Neural cell (in vitro differentiated cells): ENCODE data around the gene LPAR1. TPM values are rescaled to one million over a fixed set of nuclear protein-coding genes. Genes with fewer than 3 reads are reported as not detected.

ENCODE experiments used
- H2AFZ ChIP-seq: fragments of 200-600, 300-800 bp; sonication (generic), shearing (Covaris generic); 2 replicates; pipeline ENCODE4 v1.6.0; 2014; ENCODE audit warnings: low read depth, mild to moderate bottlenecking, antibody characterized with exemption, low read length, moderate library complexity
- H3F3A ChIP-seq: fragments of 200-600 bp; shearing (Covaris generic); 2 replicates; pipeline ENCODE4 v1.6.1; 2016; ENCODE audit warnings: mild to moderate bottlenecking, moderate library complexity, mixed read lengths, antibody characterized with exemption, low read length; ENCODE audit not compliant: insufficient read depth, poor library complexity, severe bottlenecking
- H3K27ac ChIP-seq: fragments of 200-600, 300-800 bp; sonication (generic), shearing (Covaris generic); 2 replicates; pipeline ENCODE4 v1.5.1; 2014; ENCODE audit warnings: mild to moderate bottlenecking, low read length, moderate library complexity
- H3K27me3 ChIP-seq: fragments of 300-800, 200-600 bp; sonication (generic), shearing (Covaris generic); 2 replicates; pipeline ENCODE4 v1.6.0; 2014; ENCODE audit warnings: mild to moderate bottlenecking, low read depth, low read length, moderate library complexity; ENCODE audit not compliant: insufficient read depth
- H3K36me3 ChIP-seq: fragments of 300-800, 200-600 bp; sonication (generic), shearing (Covaris generic); 2 replicates; pipeline ENCODE4 v1.5.1; 2014; ENCODE audit warnings: mild to moderate bottlenecking, antibody characterized with exemption, low read length, moderate library complexity; ENCODE audit not compliant: insufficient read depth
- H3K4me2 ChIP-seq: fragments of 300-800, 200-600 bp; sonication (generic), shearing (Covaris generic); 2 replicates; pipeline ENCODE4 v1.6.0; 2014; ENCODE audit warnings: mild to moderate bottlenecking, low read length
- H3K4me3 ChIP-seq: fragments of 300-800, 200-600 bp; sonication (generic), shearing (Covaris generic); 2 replicates; pipeline ENCODE4 v1.5.1; 2014; ENCODE audit warnings: mild to moderate bottlenecking, low read length, moderate library complexity
- H3K79me2 ChIP-seq: fragments of 200-600 bp; shearing (Covaris generic); replicated peaks from 2 replicates; pipeline ENCODE4 v1.6.0; 2014; ENCODE audit warnings: mild to moderate bottlenecking, low read length, moderate library complexity; ENCODE audit not compliant: insufficient read depth
- H3K9ac ChIP-seq: fragments of 300-800, 200-600 bp; sonication (generic), shearing (Covaris generic); 2 replicates; pipeline ENCODE4 v1.6.1; 2016; ENCODE audit warnings: mild to moderate bottlenecking, low read length, mixed read lengths
- H3K9me2 ChIP-seq: fragments of 200-600 bp; shearing (Covaris generic); 2 replicates; pipeline ENCODE4 v1.6.1; 2016; ENCODE audit warnings: mild to moderate bottlenecking, low read length, mixed read lengths; ENCODE audit not compliant: insufficient read depth
- H3K9me3 ChIP-seq: fragments of 200-600, 300-800 bp; sonication (generic), shearing (Covaris generic); 2 replicates; pipeline ENCODE4 v1.6.1; 2016; ENCODE audit warnings: mild to moderate bottlenecking, mixed run types, low read length, moderate library complexity, mixed read lengths
- H4K20me1 ChIP-seq: fragments of 200-600 bp; shearing (Covaris generic); 2 replicates; pipeline ENCODE4 v1.6.1; 2016; ENCODE audit warnings: mild to moderate bottlenecking, mixed run types; ENCODE audit not compliant: insufficient read depth
- CTCF ChIP-seq: fragments of 450-650 bp; IDR thresholded peaks from 2 replicates; pipeline ENCODE4 v1.5.1; 2014; ENCODE audit warnings: antibody characterized with exemption, mild to moderate bottlenecking, moderate library complexity; ENCODE audit not compliant: poor library complexity, severe bottlenecking
- EP300 ChIP-seq: fragments of 450-650 bp; conservative IDR thresholded peaks from 2 replicates; pipeline ENCODE4 v1.6.1; 2014; ENCODE audit warnings: antibody characterized with exemption, mild to moderate bottlenecking, moderate library complexity; ENCODE audit not compliant: poor library complexity, severe bottlenecking
- EZH2 ChIP-seq: fragments of 200-600, 300-800 bp; shearing (Covaris generic), sonication (generic); IDR thresholded peaks from 2 replicates; pipeline ENCODE4 v1.6.1; 2014; ENCODE audit warnings: antibody characterized with exemption, low read length, borderline replicate concordance, mild to moderate bottlenecking; ENCODE audit not compliant: insufficient read depth, poor library complexity, severe bottlenecking
- MXI1 ChIP-seq: fragments of 450-650 bp; conservative IDR thresholded peaks from 2 replicates; pipeline ENCODE4 v1.6.1; 2014; ENCODE audit warnings: antibody characterized with exemption, mild to moderate bottlenecking; ENCODE audit not compliant: poor library complexity, severe bottlenecking
- POLR2AphosphoS5 ChIP-seq: IDR thresholded peaks from 2 replicates; pipeline ENCODE4 v1.6.1; 2012
- RAD21 ChIP-seq: fragments of 450-650 bp; conservative IDR thresholded peaks from 2 replicates; pipeline ENCODE4 v1.6.1; 2014; ENCODE audit warnings: antibody characterized with exemption, mild to moderate bottlenecking, moderate library complexity
- REST ChIP-seq: IDR thresholded peaks from 2 replicates; pipeline ENCODE4 v1.6.1; 2012; ENCODE audit warnings: borderline replicate concordance
- SMC3 ChIP-seq: fragments of 450-650 bp; conservative IDR thresholded peaks from 2 replicates; pipeline ENCODE4 v1.6.1; 2014; ENCODE audit warnings: antibody characterized with exemption, mild to moderate bottlenecking, moderate library complexity; ENCODE audit not compliant: poor library complexity
- TAF1 ChIP-seq: IDR thresholded peaks from 2 replicates; pipeline ENCODE4 v1.6.1; 2012; ENCODE audit warnings: low read depth
- polyA plus RNA-seq: library from polyadenylated mRNA; depleted of rRNA; stranded (reverse); fragments of >200 nt; gene quantifications from 2 replicates; pipeline ENCODE4 v1.2.3, GENCODE V29; 2014

LPAR1 gene
- polyA plus RNA-seq, 1 donor from 2014 or later = 0.54 TPM

GRCh38 chr9:111052791-111053190, 14.5 kb upstream of the LPAR1 start:
- Histone ChIP-seq H3F3A (no peaks in the 10 kb centered on the region), H3K79me2 (no peaks in the 10 kb centered on the region), H3K36me3 (no peaks in the 10 kb centered on the region), H3K9ac (no peak overlapping the region), H4K20me1 (no peaks in the 10 kb centered on the region), H3K4me2 (no peak overlapping the region), H3K9me2 (no peaks in the 10 kb centered on the region), H3K27ac (no peak overlapping the region), H2AFZ (no peak overlapping the region), H3K9me3 (no peaks in the 10 kb centered on the region), H3K27me3 (no peaks in the 10 kb centered on the region), H3K4me3 (no peak overlapping the region)
- TF ChIP-seq MXI1 (no peak), EP300 (no peak), EZH2 (no peak), TAF1 (no peak)

DNA sequence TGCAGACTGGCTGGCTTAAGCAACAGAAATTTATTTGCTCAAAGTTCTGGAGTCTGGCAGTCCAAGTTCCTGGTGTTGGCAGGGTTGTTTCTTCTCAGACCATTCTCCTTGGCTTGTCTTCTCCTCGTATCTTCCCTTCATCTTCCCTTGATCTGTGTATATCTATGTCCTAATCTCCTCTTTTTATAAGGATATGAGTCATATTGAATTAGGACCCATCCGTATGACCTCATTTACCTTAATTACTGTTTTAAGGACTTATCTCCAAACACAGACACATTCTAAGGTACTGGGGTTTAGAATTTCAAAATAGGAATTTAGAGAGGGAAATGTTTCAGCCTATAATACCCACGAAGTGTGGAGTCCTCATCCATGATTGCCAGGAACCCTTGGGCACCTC, 13.1 kb upstream of the LPAR1 start:
- Histone ChIP-seq H3K27ac (no peak overlapping the region), H3K36me3 (no peaks in the 10 kb centered on the region), H3K9me3 (no peaks in the 10 kb centered on the region), H3K4me2 (no peak overlapping the region), H3K9me2 (no peaks in the 10 kb centered on the region), H3K79me2 (no peaks in the 10 kb centered on the region), H3K4me3 (no peak overlapping the region), H2AFZ (no peak overlapping the region), H4K20me1 (no peaks in the 10 kb centered on the region), H3K9ac (no peak overlapping the region), H3K27me3 (no peaks in the 10 kb centered on the region), H3F3A (no peaks in the 10 kb centered on the region)
- TF ChIP-seq EP300 (no peak), POLR2AphosphoS5 (no peak), MXI1 (no peak), TAF1 (no peak), RAD21 (no peak), REST (no peak), SMC3 (no peak), CTCF (no peak), EZH2 (no peak)
